GM21723 (cell line): ENCODE measurements around the gene RAB19.
"Not testable (repeated sequence)": the region's sequence is repeated elsewhere in the genome, so short reads cannot be mapped to it uniquely, and the experiment has no call there.

Experiments
- ATAC-seq: cut with Tn5 transposase; IDR thresholded peaks from one replicate; pipeline ENCODE4 v1.9.1; 2021; ENCODE audit warnings: mild to moderate bottlenecking, moderate library complexity; ENCODE audit not compliant: unreplicated experiment

The RAB19 gene

GRCh38 chr7:140453273-140453672 lies 49.4 kb downstream of the RAB19 start:
- ATAC-seq: no peak

DNA sequence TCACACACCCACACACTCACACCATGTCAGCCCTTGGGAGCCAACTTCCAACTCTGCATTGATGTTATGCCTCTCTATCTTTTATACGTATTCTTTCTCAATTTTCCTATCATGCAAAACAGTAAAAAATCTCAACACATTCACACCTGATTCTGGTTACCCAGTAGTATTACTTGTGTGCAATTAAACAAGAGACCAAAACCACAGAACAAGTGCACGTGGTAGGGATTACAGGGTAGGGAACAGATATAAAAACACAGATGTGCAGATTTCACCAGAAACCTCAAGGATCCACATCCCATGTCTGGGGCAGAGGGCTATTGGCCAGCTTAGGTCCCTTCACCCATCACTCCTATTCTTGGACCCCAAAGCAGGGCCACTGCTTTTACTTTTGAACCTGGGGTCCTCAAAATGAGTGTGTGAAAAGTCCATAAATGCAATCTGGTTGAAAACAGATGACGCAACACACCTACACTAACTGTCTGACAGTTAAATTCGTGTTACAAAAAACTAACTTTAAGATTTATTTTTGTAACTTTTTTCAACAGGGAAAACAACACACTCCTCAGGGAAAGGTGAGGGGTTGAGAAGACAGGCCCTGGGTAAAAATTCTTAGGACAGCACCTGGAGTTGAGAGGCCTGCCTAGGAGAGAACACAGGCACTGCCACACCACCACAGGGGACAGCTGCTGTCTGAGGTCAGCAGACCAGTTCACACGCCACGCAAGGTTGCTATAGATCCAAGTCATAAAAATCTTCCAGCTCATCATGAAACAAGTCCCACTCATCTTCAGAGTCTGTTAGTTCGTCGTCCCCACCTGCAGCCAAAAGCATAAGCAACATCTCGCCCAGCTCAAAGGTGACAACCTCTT lies 50.2 kb downstream of the RAB19 start:
- ATAC-seq: not testable (repeated sequence)

DNA sequence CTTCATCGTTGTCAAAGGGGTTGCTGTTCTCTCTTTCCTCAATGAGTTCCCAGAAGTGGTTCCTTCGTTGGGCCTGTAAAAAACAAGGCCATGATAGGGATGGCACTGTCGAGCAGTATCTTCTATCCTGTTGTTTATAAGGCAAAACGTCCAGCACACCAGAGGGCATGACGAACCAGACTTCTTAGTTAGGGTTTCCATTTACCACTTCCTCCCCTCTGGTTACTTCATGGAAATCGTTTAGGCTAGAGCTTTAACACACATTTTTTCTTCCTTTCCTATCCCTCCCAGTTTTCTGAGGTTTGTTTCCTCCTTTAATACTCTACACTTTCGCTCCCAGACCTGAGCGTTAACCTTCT lies 50.8 kb downstream of the RAB19 start:
- no peak for ATAC-seq

GRCh38 chr7:140455743-140456142 lies 51.9 kb downstream of the RAB19 start:
- no peak for ATAC-seq

GRCh38 chr7:140456551-140457051 lies 52.7 kb downstream of the RAB19 start:
- ATAC-seq: no peak

- ATAC-seq: no peak
Measured at GRCh38 chr7:140458201-140458600, 54.3 kb downstream of the RAB19 start.

DNA sequence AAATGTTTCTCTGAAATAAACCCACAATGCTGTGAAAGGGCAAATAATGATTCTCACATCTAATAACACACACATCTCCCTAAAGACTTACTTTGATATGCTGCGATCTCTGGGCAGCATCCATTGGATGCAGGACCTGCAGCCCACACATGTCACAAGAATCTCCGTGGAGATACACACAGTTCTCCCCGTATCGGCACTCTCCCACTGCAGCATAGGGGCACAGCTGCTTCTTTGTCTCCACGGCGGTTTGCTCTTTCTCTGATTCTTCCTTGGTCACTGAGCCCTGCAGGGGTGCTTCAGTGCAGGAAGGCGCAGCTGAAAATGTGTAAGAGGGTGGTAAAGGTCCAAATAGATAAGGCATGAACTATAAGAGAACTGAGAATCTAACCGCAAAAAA lies 55.1 kb downstream of the RAB19 start:
- ATAC-seq: no peak

- no peak for ATAC-seq
Measured at GRCh38 chr7:140463111-140463510, 59.3 kb downstream of the RAB19 start.

GRCh38 chr7:140475747-140476333 lies 72.0 kb downstream of the RAB19 start:
- no peak for ATAC-seq

DNA sequence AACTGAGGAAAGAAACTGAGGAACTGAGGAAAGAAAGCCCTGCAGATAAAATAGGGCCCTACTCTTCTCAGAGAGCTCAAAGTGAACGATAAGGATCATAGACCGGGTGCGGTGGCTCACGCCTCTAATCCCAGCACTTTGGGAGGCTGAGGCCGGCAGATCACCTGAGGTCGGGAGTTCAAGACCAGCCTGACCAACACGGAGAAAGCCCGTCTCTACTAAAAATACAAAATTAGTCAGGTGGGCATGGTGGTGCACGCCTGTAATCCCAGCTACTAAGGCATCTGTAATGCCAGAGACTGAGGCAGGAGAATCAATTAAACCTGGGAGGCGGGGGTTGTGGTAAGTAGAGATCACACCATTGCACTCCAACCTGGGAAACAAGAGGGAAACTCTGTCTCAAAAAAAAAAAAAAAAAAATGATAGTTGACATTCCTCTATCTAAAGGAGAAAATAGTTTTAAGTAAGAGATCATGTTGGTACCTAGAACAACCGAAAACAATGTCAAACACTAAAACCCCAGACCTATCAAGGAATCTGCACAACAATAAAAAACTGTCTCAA lies 72.9 kb downstream of the RAB19 start:
- no peak for ATAC-seq
